ENCODE measurements around the gene BANK1.
A peak's percentile ranks its signal among the peaks of the same experiment; 100 is the strongest.

Gene BANK1

GRCh38 chr4:101967697-101968346 is 177.3 kb downstream of the BANK1 start:
- no peaks in the 10 kb centered on the region for H3K27me3 ChIP-seq (ENCODE audit: control insufficient read depth in 5 of 5, insufficient read depth in 4 of 5, low read length in 5 of 5)
- H3K4me3 ChIP-seq (ENCODE audit: low read depth in 1 of 5, low read length in 5 of 5), result no peak overlapping the region

GRCh38 chr4:101968364-101968763 is 177.8 kb downstream of the BANK1 start:
- H3K9me3 ChIP-seq (ENCODE audit: control insufficient read depth in 5 of 5, low read length in 5 of 5), result no peaks in the 10 kb centered on the region
- no peaks in the 10 kb centered on the region for H3K27me3 ChIP-seq (ENCODE audit: control insufficient read depth in 5 of 5, insufficient read depth in 4 of 5, low read length in 5 of 5)
- H3K9ac ChIP-seq (ENCODE audit: low read length in 5 of 5), result no peak overlapping the region
- peaks cover 0 to 10% (median 6%) of the 10 kb centered on the region in 5 donors for H3K4me1 ChIP-seq (ENCODE audit: control insufficient read depth in 5 of 5, insufficient read depth in 5 of 5, low read length in 5 of 5)
- H3K27ac ChIP-seq (ENCODE audit: low read depth, low read length), result no peak overlapping the region
- H3K4me3 ChIP-seq (ENCODE audit: low read depth in 1 of 5, low read length in 5 of 5), result no peak overlapping the region
- no peaks in the 10 kb centered on the region for H3K36me3 ChIP-seq (ENCODE audit: control insufficient read depth in 5 of 5, insufficient read depth in 5 of 5, low read length in 5 of 5)

More at GRCh38 chr4:101967697-101968346, 177.3 kb downstream of the BANK1 start:
- H3K9ac ChIP-seq (ENCODE audit: low read length in 5 of 5), result no peak overlapping the region
- H3K4me1 ChIP-seq (ENCODE audit: control insufficient read depth in 5 of 5, insufficient read depth in 5 of 5, low read length in 5 of 5), result peaks cover 0 to 9% (median 1%) of the 10 kb centered on the region in 5 donors
- H3K27ac ChIP-seq (ENCODE audit: low read depth, low read length), result no peak overlapping the region
- no peaks in the 10 kb centered on the region for H3K36me3 ChIP-seq (ENCODE audit: control insufficient read depth in 5 of 5, insufficient read depth in 5 of 5, low read length in 5 of 5)
- H3K9me3 ChIP-seq (ENCODE audit: control insufficient read depth in 5 of 5, low read length in 5 of 5), result no peaks in the 10 kb centered on the region

- Histone ChIP-seq H3K9me3 (ENCODE audit: control insufficient read depth in 5 of 5, low read length in 5 of 5) (no peaks in the 10 kb centered on the region), H3K36me3 (ENCODE audit: control insufficient read depth in 5 of 5, insufficient read depth in 5 of 5, low read length in 5 of 5) (no peaks in the 10 kb centered on the region), H3K4me1 (ENCODE audit: control insufficient read depth in 5 of 5, insufficient read depth in 5 of 5, low read length in 5 of 5) (peaks cover 0 to 16% (median 8%) of the 10 kb centered on the region in 5 donors), H3K27ac (ENCODE audit: low read depth, low read length) (no peak overlapping the region), H3K9ac (ENCODE audit: low read length in 5 of 5) (no peak overlapping the region), H3K27me3 (ENCODE audit: control insufficient read depth in 5 of 5, insufficient read depth in 4 of 5, low read length in 5 of 5) (no peaks in the 10 kb centered on the region), H3K4me3 (ENCODE audit: low read depth in 1 of 5, low read length in 5 of 5) (no peak overlapping the region)
Observed at GRCh38 chr4:101969965-101970364, 179.4 kb downstream of the BANK1 start.

GRCh38 chr4:101970547-101971155 is 180.1 kb downstream of the BANK1 start:
- no peaks in the 10 kb centered on the region for H3K27me3 ChIP-seq (ENCODE audit: control insufficient read depth in 5 of 5, insufficient read depth in 4 of 5, low read length in 5 of 5)

GRCh38 chr4:101972791-101973190 is 182.3 kb downstream of the BANK1 start:
- H3K9ac ChIP-seq (ENCODE audit: low read length in 5 of 5), result no peak overlapping the region

More at GRCh38 chr4:101970547-101971155, 180.1 kb downstream of the BANK1 start:
- no peaks in the 10 kb centered on the region for H3K9me3 ChIP-seq (ENCODE audit: control insufficient read depth in 5 of 5, low read length in 5 of 5)
- no peak overlapping the region for H3K9ac ChIP-seq (ENCODE audit: low read length in 5 of 5)
- H3K36me3 ChIP-seq (ENCODE audit: control insufficient read depth in 5 of 5, insufficient read depth in 5 of 5, low read length in 5 of 5), result no peaks in the 10 kb centered on the region
- H3K4me1 ChIP-seq (ENCODE audit: control insufficient read depth in 5 of 5, insufficient read depth in 5 of 5, low read length in 5 of 5), result peaks cover 0 to 16% (median 8%) of the 10 kb centered on the region in 5 donors
- H3K4me3 ChIP-seq (ENCODE audit: low read depth in 1 of 5, low read length in 5 of 5), result no peak overlapping the region
- no peak overlapping the region for H3K27ac ChIP-seq (ENCODE audit: low read depth, low read length)

GRCh38 chr4:101973361-101973760 is 182.8 kb downstream of the BANK1 start:
- peak overlapping the region in 1 of 5 donors; percentile 46 for H3K9ac ChIP-seq (ENCODE audit: low read length in 5 of 5)

More at GRCh38 chr4:101972791-101973190, 182.3 kb downstream of the BANK1 start:
- Histone ChIP-seq H3K9me3 (ENCODE audit: control insufficient read depth in 5 of 5, low read length in 5 of 5) (no peaks in the 10 kb centered on the region), H3K36me3 (ENCODE audit: control insufficient read depth in 5 of 5, insufficient read depth in 5 of 5, low read length in 5 of 5) (no peaks in the 10 kb centered on the region), H3K4me3 (ENCODE audit: low read depth in 1 of 5, low read length in 5 of 5) (no peak overlapping the region), H3K27ac (ENCODE audit: low read depth, low read length) (no peak overlapping the region), H3K4me1 (ENCODE audit: control insufficient read depth in 5 of 5, insufficient read depth in 5 of 5, low read length in 5 of 5) (peaks cover 0 to 21% (median 8%) of the 10 kb centered on the region in 5 donors), H3K27me3 (ENCODE audit: control insufficient read depth in 5 of 5, insufficient read depth in 4 of 5, low read length in 5 of 5) (no peaks in the 10 kb centered on the region)

GRCh38 chr4:101977076-101977475 is 186.5 kb downstream of the BANK1 start:
- Histone ChIP-seq H3K9me3 (ENCODE audit: control insufficient read depth in 5 of 5, low read length in 5 of 5) (no peaks in the 10 kb centered on the region), H3K27me3 (ENCODE audit: control insufficient read depth in 5 of 5, insufficient read depth in 4 of 5, low read length in 5 of 5) (no peaks in the 10 kb centered on the region), H3K9ac (ENCODE audit: low read length in 5 of 5) (no peak overlapping the region), H3K36me3 (ENCODE audit: control insufficient read depth in 5 of 5, insufficient read depth in 5 of 5, low read length in 5 of 5) (no peaks in the 10 kb centered on the region), H3K27ac (ENCODE audit: low read depth, low read length) (no peak overlapping the region), H3K4me1 (ENCODE audit: control insufficient read depth in 5 of 5, insufficient read depth in 5 of 5, low read length in 5 of 5) (peaks cover 0 to 15% (median 3%) of the 10 kb centered on the region in 5 donors), H3K4me3 (ENCODE audit: low read depth in 1 of 5, low read length in 5 of 5) (no peak overlapping the region)

More at GRCh38 chr4:101973361-101973760, 182.8 kb downstream of the BANK1 start:
- Histone ChIP-seq H3K4me1 (ENCODE audit: control insufficient read depth in 5 of 5, insufficient read depth in 5 of 5, low read length in 5 of 5) (peaks cover 0 to 21% (median 8%) of the 10 kb centered on the region in 5 donors), H3K4me3 (ENCODE audit: low read depth in 1 of 5, low read length in 5 of 5) (no peak overlapping the region), H3K27me3 (ENCODE audit: control insufficient read depth in 5 of 5, insufficient read depth in 4 of 5, low read length in 5 of 5) (no peaks in the 10 kb centered on the region), H3K27ac (ENCODE audit: low read depth, low read length) (peak overlapping the region; percentile 8), H3K36me3 (ENCODE audit: control insufficient read depth in 5 of 5, insufficient read depth in 5 of 5, low read length in 5 of 5) (no peaks in the 10 kb centered on the region), H3K9me3 (ENCODE audit: control insufficient read depth in 5 of 5, low read length in 5 of 5) (no peaks in the 10 kb centered on the region)

- peaks cover 0 to 5% (median 0%) of the 10 kb centered on the region in 5 donors for H3K9me3 ChIP-seq (ENCODE audit: control insufficient read depth in 5 of 5, low read length in 5 of 5)
- no peak overlapping the region for H3K27ac ChIP-seq (ENCODE audit: low read depth, low read length)
- no peaks in the 10 kb centered on the region for H3K27me3 ChIP-seq (ENCODE audit: control insufficient read depth in 5 of 5, insufficient read depth in 4 of 5, low read length in 5 of 5)
- H3K4me1 ChIP-seq (ENCODE audit: control insufficient read depth in 5 of 5, insufficient read depth in 5 of 5, low read length in 5 of 5), result peaks cover 0 to 4% (median 0%) of the 10 kb centered on the region in 5 donors
- no peaks in the 10 kb centered on the region for H3K36me3 ChIP-seq (ENCODE audit: control insufficient read depth in 5 of 5, insufficient read depth in 5 of 5, low read length in 5 of 5)
- no peak overlapping the region for H3K4me3 ChIP-seq (ENCODE audit: low read depth in 1 of 5, low read length in 5 of 5)
- no peak overlapping the region for H3K9ac ChIP-seq (ENCODE audit: low read length in 5 of 5)
Observed at GRCh38 chr4:101981756-101982155, 191.2 kb downstream of the BANK1 start.

GRCh38 chr4:101983835-101984234 is 193.3 kb downstream of the BANK1 start:
- no peaks in the 10 kb centered on the region for H3K27me3 ChIP-seq (ENCODE audit: control insufficient read depth in 5 of 5, insufficient read depth in 4 of 5, low read length in 5 of 5)
- no peaks in the 10 kb centered on the region for H3K4me1 ChIP-seq (ENCODE audit: control insufficient read depth in 5 of 5, insufficient read depth in 5 of 5, low read length in 5 of 5)
- peaks cover 0 to 5% (median 0%) of the 10 kb centered on the region in 5 donors for H3K9me3 ChIP-seq (ENCODE audit: control insufficient read depth in 5 of 5, low read length in 5 of 5)
- H3K4me3 ChIP-seq (ENCODE audit: low read depth in 1 of 5, low read length in 5 of 5), result no peak overlapping the region
- H3K9ac ChIP-seq (ENCODE audit: low read length in 5 of 5), result no peak overlapping the region
- H3K27ac ChIP-seq (ENCODE audit: low read depth, low read length), result no peak overlapping the region
- H3K36me3 ChIP-seq (ENCODE audit: control insufficient read depth in 5 of 5, insufficient read depth in 5 of 5, low read length in 5 of 5), result no peaks in the 10 kb centered on the region

- Histone ChIP-seq H3K36me3 (ENCODE audit: control insufficient read depth in 5 of 5, insufficient read depth in 5 of 5, low read length in 5 of 5) (no peaks in the 10 kb centered on the region), H3K27me3 (ENCODE audit: control insufficient read depth in 5 of 5, insufficient read depth in 4 of 5, low read length in 5 of 5) (no peaks in the 10 kb centered on the region), H3K9ac (ENCODE audit: low read length in 5 of 5) (no peak overlapping the region), H3K4me3 (ENCODE audit: low read depth in 1 of 5, low read length in 5 of 5) (no peak overlapping the region), H3K4me1 (ENCODE audit: control insufficient read depth in 5 of 5, insufficient read depth in 5 of 5, low read length in 5 of 5) (peaks cover 0 to under 1% (median 0%) of the 10 kb centered on the region in 5 donors), H3K27ac (ENCODE audit: low read depth, low read length) (no peak overlapping the region), H3K9me3 (ENCODE audit: control insufficient read depth in 5 of 5, low read length in 5 of 5) (peaks cover 0 to 5% (median 0%) of the 10 kb centered on the region in 5 donors)
Observed at GRCh38 chr4:101987623-101988243, 197.2 kb downstream of the BANK1 start.

Measured in subcutaneous abdominal adipose tissue (tissue), 5 donors.